Mucosa of descending colon (tissue), 3 donors: ENCODE measurements around the gene CCDC175. TPM values are rescaled to one million over a fixed set of nuclear protein-coding genes. Genes with fewer than 3 reads are reported as not detected.

ENCODE experiments used
- ATAC-seq: fragments of 200-7000 bp; cut with Tn5 transposase; one replicate; pipeline ENCODE4 v1.9.1; 2020; ENCODE audit warnings: mild to moderate bottlenecking, moderate library complexity
- DNase-seq, 3 donors: peaks; one replicate each; pipeline ENCODE4 v3.0.0-alpha.2; 2020
- H3K36me3 ChIP-seq: fragments of 200-600 bp; one replicate; pipeline ENCODE4 v1.8.0; 2021; ENCODE audit warnings: low read depth, mild to moderate bottlenecking
- H3K4me1 ChIP-seq: fragments of 200-600 bp; one replicate; pipeline ENCODE4 v1.8.0; 2021; ENCODE audit warnings: low read depth, mild to moderate bottlenecking
- H3K4me3 ChIP-seq: fragments of 200-600 bp; one replicate; pipeline ENCODE4 v1.8.0; 2021; ENCODE audit warnings: mild to moderate bottlenecking
- H3K9me3 ChIP-seq: fragments of 200-600 bp; one replicate; pipeline ENCODE4 v1.8.0; 2021; ENCODE audit warnings: mild to moderate bottlenecking
- intact Hi-C, 2 donors: fragments of 100-400 bp; cut with DNase I in 1 of 2; cut with micrococcal nuclease in 1 of 2; formaldehyde crosslinking; loops; one replicate each; pipeline versions ENCODE4 v1.11.0 to v1.11.1; 2022; cut with DNase I, micrococcal nuclease
- total RNA-seq, 3 donors: library from RNA; stranded (reverse); fragmentation: NEBNext Ultra II Directional in 2 of 3; extraction: Animal tissue kit (Norgen Biotek cat#: 25700) in 2 of 3; gene quantifications; one replicate each; pipeline versions ENCODE4 v1.2.1 to v1.2.4, GENCODE V29; 2021 to 2023
- TF ChIP-seq, protein P1 (sequence below): fragments of 200-600 bp; IDR thresholded peaks from one replicate; pipeline ENCODE4 v1.8.0; 2022; ENCODE audit warnings: antibody characterized with exemption, mild to moderate bottlenecking
- donor health status: DM: no; HTN: no; CAD: no; lungs with moderate emphysema.
- donor health status: DM: no; HTN: no; CAD: no.
- donor health status: DM: no; HTN: yes; CAD: no.

The CCDC175 gene
- total RNA-seq, 3 donors from 2014 or later: 0.09 to 1.6 (median 0.60) TPM

- no peak for ATAC-seq
- peaks cover 7% of the 10 kb centered on the region for H3K4me1 ChIP-seq
- no peak for DNase-seq
- no peaks in the 10 kb centered on the region for H3K9me3 ChIP-seq
- H3K36me3 ChIP-seq: no peaks in the 10 kb centered on the region
- H3K4me3 ChIP-seq: no peak overlapping the region
- intact Hi-C loops: no loop called here
- TF ChIP-seq, protein P1, sequence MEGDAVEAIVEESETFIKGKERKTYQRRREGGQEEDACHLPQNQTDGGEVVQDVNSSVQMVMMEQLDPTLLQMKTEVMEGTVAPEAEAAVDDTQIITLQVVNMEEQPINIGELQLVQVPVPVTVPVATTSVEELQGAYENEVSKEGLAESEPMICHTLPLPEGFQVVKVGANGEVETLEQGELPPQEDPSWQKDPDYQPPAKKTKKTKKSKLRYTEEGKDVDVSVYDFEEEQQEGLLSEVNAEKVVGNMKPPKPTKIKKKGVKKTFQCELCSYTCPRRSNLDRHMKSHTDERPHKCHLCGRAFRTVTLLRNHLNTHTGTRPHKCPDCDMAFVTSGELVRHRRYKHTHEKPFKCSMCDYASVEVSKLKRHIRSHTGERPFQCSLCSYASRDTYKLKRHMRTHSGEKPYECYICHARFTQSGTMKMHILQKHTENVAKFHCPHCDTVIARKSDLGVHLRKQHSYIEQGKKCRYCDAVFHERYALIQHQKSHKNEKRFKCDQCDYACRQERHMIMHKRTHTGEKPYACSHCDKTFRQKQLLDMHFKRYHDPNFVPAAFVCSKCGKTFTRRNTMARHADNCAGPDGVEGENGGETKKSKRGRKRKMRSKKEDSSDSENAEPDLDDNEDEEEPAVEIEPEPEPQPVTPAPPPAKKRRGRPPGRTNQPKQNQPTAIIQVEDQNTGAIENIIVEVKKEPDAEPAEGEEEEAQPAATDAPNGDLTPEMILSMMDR: no peak
These were observed 116.2 kb downstream of the CCDC175 start for GRCh38 chr14:59460378-59460777.

DNA sequence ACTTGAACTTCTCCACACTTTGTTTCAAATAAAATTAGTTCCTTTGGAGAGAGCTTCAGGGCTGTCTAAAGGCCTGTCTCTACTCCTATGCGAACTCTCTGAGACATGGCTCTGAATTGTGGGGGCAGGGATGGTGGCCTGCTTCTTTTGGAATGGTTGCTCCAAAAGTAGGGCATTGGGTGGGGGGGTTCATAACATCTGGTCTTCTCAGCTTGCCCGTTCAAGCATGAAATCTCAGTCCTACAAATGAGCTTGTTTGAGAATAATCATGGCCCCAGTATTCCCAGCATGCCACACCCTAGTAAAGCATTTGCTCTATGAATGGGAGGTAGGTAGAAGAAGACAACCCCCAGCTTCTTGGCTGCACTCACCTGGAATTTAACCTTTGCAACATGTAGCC lies 118.1 kb downstream of the CCDC175 start:
- intact Hi-C loops: no loop called here
- Histone ChIP-seq H3K9me3 (no peaks in the 10 kb centered on the region), H3K36me3 (no peaks in the 10 kb centered on the region), H3K4me1 (no peaks in the 10 kb centered on the region), H3K4me3 (no peak overlapping the region)
- TF ChIP-seq, protein P1: no peak
- ATAC-seq: no peak
- no peak for DNase-seq

DNA sequence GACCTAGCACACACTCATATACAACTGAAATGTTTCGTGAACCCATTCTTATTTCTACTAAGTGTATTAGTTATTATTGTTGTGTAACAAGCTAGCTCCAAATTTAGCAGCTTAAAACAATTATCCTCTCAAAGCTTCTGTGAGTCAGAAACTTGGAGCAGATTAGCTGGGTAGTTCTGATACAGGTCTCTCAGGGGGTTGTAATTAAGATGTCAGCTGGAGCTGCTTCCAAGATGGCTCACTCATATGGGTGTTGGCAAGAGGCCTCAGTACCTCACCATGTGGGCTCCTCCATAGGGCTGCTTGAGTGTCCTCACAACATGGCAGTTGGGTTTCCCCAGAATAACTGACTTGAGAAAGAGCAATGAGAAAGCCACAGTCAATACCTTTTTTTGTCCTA lies 121.2 kb downstream of the CCDC175 start:
- Histone ChIP-seq H3K36me3 (no peaks in the 10 kb centered on the region), H3K4me3 (no peak overlapping the region), H3K9me3 (no peaks in the 10 kb centered on the region), H3K4me1 (no peaks in the 10 kb centered on the region)
- DNase-seq (no peak), ATAC-seq (no peak)
- intact Hi-C loops: no loop called here
- TF ChIP-seq, protein P1: no peak

Other genes starting within 250 kb of the CCDC175 start
- 1 to 10 TPM; 1.7 to 4.9 (median 2.8) TPM for gene GPR135, start 111.4 kb downstream of the CCDC175 start, total RNA-seq
- 10 to 100 TPM; 12.8 to 19.2 (median 16.1) TPM for gene L3HYPDH, start 92.4 kb downstream of the CCDC175 start, total RNA-seq
- gene JKAMP, start 92.3 kb downstream of the CCDC175 start, total RNA-seq: 10 to 100 TPM; 32.9 to 39.2 (median 37.4) TPM